ENCODE results near the gene FGD5.
"Not testable (repeated sequence)": the region's sequence is repeated elsewhere in the genome, so short reads cannot be mapped to it uniquely, and the experiment has no call there.

The FGD5 gene

DNA sequence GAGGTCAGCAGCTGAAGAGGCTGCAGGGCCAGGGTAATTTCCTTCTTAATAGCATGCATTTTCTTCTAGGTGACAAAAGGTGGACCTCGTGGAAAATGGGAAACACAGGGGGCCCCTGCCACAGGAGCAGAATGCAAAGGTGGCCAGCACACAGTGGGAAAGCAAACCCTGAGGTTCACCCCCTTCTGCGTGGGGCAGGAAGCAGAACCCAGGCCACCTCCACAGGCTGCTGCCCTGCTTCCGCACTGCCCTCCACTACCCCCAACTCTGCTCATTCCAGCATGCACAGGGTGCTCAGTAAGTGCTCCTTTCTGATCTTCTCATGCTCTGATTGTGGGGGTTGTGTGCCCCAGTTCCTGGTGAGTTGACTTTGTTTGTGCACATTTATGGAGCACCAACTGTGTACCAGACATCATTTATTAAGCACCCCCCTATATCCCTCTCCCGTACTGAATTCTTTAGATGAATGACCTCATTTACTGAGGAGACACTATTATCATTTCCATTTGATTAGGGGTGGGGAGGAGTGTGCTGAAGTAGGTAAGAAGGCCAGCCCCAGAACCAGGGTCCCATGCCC, 12.7 kb upstream of the FGD5 start:
- no peak for DNase-seq (ENCODE audit: low read depth in 2 of 3, low spot score in 2 of 3)

DNA sequence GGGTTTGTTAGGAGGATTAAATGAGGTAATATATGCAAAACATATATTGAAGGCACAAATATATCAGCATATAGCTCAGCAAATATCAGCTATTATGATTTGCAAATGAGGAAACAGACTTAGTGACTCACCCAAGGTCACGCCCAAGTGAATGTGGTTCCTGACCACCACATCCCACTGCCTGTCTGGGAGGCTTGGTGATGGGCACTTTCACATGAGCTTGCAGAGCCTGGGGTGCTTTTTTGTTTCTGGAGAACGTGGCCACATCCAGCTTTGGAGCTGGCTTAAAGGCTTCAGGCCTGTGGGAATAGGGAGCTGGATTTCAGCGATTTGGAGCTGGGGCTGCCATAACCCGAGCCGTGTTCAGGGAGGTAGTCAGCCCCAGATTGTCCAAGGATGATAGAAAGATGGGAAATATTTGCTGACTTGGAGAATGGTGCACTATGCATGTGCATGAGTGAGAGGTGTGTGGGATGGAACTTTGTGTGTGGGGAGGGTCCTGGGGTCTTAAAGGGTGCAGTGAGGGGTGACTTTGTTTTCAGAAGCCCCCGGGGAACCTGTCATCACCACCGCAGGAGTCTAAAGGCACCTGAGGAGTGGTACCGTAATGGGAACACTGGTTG, 12.0 kb upstream of the FGD5 start:
- DNase-seq (ENCODE audit: low read depth in 2 of 3, low spot score in 2 of 3): no peak

DNA sequence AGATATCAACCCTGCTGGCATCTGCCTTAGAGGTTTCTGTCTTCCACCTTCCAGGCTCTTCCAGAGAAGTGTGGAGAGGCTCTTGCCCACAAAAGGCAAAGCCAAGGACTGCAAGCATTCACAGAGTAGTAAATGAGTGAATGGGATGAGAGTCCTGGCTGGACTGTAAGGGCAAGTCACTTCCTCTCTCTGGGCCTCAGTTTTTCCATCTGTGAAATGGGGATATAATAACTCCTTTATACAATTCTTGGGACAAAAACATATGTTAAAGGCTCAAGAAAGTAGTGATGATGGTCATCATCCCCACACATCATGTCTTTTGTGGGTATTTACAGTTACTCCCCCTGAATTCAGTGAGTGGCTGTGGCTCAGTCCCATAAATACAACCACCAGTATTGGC, 10.7 kb upstream of the FGD5 start:
- DNase-seq (ENCODE audit: low read depth in 2 of 3, low spot score in 2 of 3): no peak

DNA sequence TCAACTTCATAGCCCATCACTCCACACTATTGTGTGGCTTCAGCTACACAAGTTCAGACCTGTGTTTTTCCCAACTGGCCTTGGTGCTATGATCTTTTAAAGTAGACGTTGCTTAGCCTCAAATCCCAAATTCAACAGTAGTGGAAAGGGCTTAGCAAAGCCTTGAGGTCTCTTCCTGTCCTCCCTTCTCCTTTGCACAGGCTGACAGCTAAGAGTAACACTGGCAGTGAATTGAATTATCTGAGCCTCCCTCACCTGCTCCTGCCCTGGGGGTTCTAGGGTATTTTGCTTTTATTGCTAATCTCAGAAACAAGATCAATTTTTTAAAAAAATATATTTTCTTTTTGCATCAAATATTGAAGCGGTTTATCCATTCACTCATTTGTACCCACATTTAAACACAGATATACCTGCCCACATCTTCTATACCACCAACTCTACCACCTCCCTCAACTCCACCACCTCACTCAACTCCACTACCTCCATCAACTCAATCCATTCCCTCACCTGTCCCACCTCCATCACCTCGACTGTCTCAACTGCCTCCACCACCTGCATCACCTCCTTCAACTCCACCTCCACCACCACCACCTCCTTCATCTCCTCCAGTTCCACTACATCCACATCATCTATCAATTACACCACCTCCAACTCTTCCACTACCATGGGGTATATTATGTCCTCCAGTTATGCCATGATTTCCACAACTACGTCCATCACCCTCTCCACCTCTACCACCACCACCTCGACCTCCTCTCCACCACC, 10.1 kb upstream of the FGD5 start:
- DNase-seq (ENCODE audit: low read depth in 2 of 3, low spot score in 2 of 3): no peak

DNA sequence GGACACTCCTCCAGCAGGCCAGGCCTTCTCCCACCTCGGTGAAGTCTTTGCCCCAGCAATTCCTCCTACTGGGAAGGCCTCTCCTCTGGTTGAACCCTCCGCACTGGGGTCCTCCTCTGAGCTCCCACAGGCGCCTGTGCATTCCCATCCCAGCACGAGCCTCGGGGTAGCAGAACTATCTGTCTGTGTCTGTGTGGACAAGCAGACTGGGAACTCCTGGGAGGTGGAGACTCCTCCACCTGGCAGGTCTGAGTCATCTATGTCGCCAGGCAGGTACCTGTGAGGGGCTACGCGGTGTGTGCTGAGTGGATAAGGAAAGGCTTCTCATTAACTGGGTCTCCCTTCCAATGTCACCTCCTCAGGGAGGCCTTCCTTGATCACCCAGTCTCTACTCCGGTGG, 9.2 kb upstream of the FGD5 start:
- not testable (repeated sequence) for DNase-seq (ENCODE audit: low read depth in 2 of 3, low spot score in 2 of 3)

DNA sequence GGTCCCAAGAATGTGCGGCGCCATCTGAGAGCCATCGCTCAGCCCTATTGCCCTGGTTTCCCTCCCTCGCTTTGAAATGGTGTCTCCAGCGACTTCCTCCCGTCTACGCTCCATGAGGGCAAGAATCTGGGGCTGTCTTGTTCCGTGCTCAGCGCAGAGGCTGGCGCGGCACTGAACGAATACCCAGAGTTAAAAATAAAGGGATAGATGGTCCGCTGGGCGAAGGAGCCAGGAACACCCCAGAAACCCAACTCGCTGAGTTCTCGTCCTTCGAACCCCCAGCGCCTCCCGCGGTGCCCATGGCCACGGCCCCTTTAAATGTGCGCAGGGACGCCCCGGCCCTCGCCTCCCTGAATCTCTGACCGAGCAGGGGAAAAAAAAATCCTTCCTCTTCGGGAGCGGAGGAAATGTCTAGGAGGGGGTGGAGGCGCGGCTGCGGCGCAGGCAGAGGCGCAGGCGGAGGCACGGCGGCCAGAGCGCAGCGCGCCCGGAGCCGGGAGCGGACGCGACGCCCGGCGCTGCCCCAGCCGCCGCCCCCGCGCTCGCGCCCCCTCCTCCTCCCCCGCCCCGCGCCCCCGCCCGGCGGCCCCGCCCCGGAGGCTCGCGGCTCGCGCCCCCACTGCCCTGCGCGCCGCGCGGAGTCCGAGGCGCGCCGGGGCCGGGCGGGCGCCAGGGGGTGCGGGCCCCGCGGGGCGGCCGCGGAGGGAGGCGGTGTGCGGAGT, 8.5 kb upstream of the FGD5 start:
- DNase-seq (ENCODE audit: low read depth in 2 of 3, low spot score in 2 of 3): no peak

DNA sequence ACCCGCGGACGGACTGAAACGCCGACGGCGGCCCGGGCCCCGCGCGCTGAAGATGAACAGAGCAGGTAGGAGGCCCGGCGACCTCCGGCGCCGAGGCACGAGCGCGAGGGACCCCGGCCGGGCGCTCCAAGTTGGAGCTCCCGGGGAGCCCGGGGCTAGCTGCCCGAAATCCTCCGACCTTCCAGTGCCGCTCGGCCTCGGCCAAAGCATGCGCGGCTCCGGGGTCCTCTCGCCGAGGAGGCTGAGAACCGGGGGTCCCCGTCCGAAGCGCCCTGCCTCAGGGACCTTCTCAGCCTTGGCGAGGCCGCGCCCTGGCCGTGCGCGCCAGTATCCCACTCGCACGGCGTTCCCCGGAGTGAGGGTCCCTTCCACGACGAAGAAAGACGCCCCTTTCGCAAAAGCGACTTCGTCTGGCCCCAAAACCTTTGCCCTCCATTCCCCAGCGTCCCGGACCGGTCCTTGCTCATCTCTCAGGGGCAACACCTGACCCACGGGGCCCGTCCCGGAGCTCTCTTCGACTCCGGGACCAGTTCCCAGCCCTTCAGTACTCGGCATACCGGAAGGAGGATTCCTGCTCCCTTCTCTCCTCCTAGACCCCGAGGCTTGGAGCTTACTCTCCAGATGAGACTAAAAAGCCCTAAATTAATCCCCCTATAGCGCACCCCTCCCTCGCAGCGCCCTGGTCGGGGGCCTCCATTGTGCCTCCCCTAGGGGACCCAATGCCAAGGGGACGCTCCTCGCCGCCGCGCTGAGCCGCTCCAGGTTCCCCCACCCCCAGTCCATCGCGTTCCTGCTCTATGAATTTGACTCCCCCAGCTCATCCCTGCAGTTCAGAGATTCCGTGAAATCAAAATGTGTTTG, 7.7 kb upstream of the FGD5 start:
- no peak for DNase-seq (ENCODE audit: low read depth in 2 of 3, low spot score in 2 of 3)

DNA sequence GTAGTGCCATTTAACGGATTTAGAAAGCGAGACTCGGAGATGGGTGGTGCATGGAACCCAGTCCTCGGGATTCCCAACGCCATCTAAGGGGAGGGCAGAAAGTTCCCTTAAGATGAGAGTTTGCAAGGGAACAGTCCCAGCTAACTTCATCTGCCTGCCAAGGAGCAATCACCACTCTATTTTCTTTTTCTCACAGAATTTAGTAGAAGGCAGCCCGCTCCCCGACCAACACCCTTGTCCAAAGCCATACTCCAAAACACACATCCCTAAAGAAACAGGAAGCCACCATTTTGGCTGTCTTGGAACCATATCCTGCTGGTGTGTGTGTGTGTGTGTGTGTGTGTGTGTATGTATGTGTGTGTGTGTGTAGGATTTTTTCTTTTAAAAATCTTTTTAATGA, 7.1 kb upstream of the FGD5 start:
- no peak for DNase-seq (ENCODE audit: low read depth in 2 of 3, low spot score in 2 of 3)

DNA sequence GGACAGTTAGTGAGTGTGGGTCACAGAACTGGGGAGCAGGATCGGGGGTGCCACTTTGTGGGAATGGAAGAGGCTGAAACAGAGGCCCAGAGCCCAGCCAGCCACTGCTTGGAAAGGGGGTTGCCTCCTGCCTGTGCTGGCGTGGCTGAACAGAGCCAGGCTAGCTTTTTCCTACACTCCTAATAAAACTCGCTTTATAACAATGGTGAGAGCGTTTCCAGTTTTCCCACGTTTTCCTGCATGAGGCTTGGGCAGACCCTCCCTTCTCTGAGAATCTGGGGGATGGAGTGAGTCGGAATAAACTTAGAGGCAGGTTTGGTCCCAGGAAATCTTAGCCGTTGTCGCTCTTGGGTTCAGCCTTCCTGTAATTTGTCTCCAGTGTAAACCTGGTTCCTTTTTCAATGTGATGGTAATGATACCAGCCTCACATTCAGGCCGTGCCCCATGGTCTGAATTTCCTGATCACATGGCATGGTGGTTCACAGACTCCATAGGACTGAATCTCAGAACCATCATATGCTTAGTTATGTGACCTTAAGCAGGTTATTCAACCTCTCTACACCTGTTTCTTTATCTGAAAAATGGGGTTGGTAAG, 6.5 kb upstream of the FGD5 start:
- DNase-seq (ENCODE audit: low read depth in 2 of 3, low spot score in 2 of 3): no peak

DNA sequence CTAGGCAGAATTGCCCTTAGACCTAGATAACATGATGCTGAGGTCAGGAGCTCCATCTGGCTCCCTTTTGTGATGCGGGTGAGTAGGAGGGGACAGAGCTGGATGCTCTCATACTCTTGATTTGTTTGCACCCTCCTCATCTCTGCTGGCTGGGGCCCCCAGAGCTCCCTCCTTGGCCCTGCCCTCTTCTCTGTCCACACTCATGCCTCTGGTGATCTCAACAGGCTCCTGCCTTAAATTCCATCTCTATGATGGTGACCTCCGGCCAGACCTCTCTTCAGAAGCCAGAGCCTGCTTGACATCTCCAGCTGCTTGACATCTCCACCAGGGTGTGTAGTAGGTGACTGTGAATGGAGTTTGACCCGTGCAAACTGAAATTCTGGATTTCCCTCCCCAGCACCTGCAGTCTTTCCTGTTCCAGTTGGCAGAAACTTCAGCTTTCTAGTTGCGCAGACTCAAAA, 4.3 kb upstream of the FGD5 start:
- DNase-seq (ENCODE audit: low read depth in 2 of 3, low spot score in 2 of 3): no peak

DNA sequence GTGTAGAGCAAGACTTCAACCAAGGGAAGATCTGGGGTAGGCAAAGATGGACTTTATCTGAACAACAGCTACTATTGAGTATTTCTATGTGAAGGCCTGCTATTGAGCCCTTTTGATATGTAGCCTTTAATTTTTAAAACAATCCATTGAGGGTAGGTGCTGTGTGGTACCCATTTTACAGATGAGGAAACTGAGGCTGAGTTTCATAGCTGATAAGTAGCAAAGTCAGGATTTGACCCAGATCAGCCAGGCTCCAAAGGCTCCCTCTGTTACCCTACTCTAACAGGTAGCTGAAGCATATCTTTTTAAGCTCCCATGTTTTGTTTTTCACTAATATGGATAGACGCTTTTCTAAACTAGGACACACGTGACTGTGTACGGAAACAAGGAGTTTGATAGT, 2.4 kb upstream of the FGD5 start:
- no peak for DNase-seq (ENCODE audit: low read depth in 2 of 3, low spot score in 2 of 3)

DNA sequence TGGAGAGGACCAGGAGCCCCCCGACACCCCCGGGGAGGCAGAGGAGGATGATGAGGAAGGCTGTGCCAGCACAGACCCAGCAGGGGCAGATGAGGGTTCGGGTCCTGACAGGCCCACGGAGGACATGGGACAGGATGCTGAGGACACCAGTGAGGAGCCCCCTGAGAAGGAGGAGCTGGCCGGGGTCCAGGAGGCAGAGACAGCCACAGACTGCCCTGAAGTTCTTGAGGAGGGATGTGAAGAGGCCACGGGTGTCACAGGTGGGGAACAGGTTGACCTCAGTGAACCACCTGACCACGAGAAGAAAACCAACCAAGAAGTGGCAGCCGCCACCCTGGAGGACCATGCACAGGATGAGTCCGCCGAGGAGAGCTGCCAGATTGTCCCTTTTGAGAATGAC, 909 bp downstream of the FGD5 start:
- DNase-seq (ENCODE audit: low read depth in 2 of 3, low spot score in 2 of 3): no peak

DNA sequence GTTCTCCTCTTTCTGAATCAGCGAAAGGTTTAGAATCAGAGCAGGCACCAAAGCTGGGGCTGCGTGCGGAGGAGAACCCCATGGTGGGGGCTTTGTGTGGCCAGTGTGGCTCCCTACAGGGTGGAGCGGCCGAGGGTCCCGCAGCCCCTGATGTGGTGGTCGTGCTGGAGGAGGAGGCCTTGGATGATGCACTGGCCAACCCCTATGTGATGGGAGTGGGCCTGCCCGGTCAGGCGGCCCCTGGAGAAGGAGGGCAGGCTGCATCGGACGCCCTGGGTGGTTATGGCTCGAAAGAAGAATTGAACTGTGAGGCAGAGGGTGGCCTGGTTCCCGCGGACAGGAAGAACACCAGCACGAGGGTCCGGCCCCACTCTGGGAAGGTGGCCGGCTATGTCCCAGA, 1.4 kb downstream of the FGD5 start:
- no peak for DNase-seq (ENCODE audit: low read depth in 2 of 3, low spot score in 2 of 3)

DNA sequence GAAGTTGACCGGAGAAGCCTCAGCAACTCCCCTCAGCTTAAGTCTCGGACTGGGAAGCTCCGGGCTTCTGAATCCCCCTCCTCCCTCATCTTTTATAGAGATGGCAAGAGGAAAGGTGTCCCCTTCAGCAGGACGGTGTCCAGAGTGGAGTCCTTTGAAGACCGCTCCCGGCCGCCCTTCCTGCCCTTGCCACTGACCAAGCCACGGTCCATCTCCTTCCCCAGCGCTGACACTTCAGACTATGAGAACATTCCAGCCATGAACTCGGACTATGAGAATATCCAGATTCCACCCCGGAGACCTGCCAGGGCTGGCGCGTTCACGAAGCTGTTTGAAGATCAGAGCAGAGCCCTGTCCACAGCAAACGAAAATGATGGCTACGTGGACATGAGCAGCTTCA, 2.4 kb downstream of the FGD5 start:
- no peak for DNase-seq (ENCODE audit: low read depth in 2 of 3, low spot score in 2 of 3)

DNA sequence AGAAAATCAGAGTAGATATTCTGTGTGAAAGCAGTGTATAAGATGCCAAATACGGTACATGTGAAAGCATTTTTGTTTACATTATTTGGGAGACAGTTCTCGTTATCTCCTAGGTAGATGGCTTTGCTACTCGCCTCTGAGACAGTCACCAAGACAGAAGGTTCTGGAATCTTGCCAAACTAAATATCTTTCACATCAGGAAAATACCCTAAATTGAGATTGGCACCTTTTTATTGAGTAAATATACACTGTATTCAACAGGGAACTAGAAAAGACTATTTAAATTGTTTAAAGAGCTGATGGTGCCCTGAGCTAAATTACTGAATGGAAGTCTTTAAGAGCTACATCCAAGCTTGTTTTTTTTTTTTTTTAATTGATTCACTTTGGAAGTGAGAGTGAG, 3.4 kb downstream of the FGD5 start:
- no peak for DNase-seq (ENCODE audit: low read depth in 2 of 3, low spot score in 2 of 3)

DNA sequence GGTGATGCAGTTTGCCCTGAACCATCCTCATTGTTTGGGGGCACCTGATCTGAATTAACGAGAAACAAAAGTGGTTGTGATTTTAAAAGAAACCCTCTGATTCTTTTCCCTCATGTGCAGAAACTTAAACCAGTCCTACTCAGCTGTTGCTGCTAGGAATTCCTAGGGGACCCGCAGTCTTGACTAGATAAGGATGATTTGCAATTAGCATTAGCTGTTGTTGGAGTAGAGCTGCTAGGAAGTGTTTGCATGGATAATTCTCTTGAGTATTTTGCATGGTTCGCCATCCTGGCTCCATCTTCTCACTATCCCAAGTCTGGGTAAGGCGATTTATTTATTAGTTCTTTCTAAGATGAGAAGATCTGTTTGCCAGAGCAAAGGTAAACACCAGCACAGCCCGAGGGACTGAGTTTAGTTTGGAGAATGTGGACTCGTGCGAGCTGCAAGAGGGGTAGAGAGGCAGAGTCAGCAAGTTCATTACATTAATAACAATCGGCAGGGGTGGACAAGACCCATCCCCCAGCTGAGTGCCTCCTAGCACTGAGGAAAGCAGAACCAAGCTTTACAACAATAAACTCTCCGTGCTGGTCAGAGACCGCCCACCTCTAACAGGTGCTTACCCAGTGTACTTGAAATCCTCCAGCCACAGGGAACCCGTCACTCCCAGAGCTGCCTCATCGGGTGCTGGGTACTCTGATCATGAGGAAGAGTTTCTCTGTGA, 4.1 kb downstream of the FGD5 start:
- DNase-seq (ENCODE audit: low read depth in 2 of 3, low spot score in 2 of 3): no peak

DNA sequence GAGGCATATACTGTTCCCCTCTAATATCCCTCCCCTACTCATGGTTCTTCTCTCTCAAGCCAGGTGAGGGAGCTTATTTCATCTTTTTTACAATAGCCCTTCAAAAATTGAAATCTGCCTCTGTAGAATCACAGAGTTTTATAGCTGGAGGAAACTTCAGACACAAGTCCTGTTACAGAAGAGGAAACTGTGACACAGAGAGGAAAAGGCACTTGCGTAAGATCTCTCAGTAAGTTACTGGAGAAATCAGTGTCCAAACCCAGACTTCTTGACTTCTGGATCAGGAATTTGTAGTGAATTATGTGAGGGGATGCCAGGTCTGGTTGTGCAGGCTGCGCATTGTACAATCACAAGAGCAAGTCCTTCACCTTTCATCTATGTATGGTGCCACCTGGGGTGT, 4.6 kb downstream of the FGD5 start:
- DNase-seq (ENCODE audit: low read depth in 2 of 3, low spot score in 2 of 3): no peak

DNA sequence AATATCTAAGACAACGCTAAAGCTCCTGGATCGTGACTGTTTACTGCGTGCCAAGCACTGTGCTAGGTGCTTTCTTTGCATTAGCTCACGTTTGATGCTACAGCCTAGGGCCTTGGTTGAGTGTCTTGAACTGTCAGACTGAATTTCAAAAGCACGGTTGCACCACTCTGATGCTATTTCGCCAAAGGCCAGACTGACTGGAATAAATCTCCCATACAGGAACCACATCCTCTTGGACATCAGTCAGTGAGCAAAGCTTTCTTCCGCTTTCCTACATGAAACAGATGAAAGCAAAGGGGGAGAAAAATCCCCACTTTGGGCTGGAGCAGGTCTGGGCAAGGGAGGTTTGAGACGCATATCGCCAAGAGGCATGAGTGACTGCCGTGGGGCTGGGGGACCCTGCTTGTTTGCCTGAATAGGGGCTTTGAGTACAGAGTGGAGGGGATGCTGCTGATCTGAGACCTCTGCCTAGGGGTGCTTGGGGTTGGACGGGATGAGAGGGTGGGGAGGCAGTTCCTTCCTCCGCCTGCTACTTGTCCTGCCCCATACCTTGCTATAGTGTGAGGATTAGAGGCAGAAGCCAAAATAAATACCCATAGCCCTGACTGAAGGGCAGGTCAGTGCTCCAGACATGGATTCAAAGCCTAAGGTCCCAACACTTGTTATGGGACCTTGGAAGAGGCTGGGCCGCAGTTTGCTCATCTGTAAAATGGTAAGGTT, 5.3 kb downstream of the FGD5 start:
- no peak for DNase-seq (ENCODE audit: low read depth in 2 of 3, low spot score in 2 of 3)

DNA sequence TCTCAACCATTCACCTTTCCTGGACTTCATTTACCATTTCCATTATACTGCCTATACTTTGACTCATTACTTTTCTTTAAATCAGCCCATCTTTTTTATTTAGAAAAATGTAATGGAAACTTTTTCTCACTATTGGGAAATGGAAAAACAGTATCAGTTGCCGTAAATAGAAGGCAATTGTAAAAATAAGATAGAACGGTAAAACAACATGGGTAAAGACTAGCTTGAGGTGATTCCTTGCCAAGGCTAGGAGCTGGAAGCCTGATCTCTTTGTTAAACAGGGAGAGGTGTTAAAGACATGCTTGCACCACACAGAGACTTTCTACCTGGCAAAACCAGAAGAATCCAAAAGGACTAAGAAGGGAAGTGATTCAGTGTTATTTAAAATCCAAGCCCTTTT, 5.9 kb downstream of the FGD5 start:
- no peak for DNase-seq (ENCODE audit: low read depth in 2 of 3, low spot score in 2 of 3)

All from activated CD8-positive, alpha-beta memory T cell treated with anti-CD3 and anti-CD28 coated beads for 48 hours (primary cell).